ENCODE results near the gene LIPC.

The LIPC gene

DNA sequence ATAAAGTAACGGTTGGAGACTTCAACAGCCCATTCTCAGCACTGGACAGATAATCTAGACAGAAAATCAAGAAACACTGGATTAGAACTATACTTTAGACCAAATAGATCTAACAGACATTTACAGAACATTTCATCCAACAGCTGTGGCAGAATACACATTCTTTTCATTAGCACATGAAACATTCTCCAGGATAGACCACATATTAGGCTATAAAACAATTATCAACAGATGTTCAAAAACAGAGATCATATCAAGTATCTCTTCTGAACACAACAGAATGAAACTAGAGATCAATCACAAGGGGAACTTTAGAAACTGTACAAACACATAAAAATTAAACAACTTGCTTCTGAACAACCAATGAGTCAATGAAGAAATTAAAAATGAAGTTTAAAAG, 184.4 kb downstream of the LIPC start:
- H3K4me3 ChIP-seq (ENCODE audit: low read length), result no peak overlapping the region
- peaks cover 75% of the 10 kb centered on the region for H3K79me2 ChIP-seq (ENCODE audit: low read length)
- no peaks in the 10 kb centered on the region for H3K27me3 ChIP-seq (replicated peaks; ENCODE audit: insufficient read depth, low read length)
- H3K9ac ChIP-seq (ENCODE audit: low read length), result no peak overlapping the region
- H3F3A ChIP-seq (ENCODE audit: insufficient read depth, low read length), result no peaks in the 10 kb centered on the region
- H3K4me1 ChIP-seq (ENCODE audit: low read length), result no peaks in the 10 kb centered on the region; the same call in 1 of the 2 replicates
- TF ChIP-seq, protein P1, sequence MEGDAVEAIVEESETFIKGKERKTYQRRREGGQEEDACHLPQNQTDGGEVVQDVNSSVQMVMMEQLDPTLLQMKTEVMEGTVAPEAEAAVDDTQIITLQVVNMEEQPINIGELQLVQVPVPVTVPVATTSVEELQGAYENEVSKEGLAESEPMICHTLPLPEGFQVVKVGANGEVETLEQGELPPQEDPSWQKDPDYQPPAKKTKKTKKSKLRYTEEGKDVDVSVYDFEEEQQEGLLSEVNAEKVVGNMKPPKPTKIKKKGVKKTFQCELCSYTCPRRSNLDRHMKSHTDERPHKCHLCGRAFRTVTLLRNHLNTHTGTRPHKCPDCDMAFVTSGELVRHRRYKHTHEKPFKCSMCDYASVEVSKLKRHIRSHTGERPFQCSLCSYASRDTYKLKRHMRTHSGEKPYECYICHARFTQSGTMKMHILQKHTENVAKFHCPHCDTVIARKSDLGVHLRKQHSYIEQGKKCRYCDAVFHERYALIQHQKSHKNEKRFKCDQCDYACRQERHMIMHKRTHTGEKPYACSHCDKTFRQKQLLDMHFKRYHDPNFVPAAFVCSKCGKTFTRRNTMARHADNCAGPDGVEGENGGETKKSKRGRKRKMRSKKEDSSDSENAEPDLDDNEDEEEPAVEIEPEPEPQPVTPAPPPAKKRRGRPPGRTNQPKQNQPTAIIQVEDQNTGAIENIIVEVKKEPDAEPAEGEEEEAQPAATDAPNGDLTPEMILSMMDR (IDR thresholded peaks at IDR 0.05; ENCODE audit: low read length), result no peak
- no peaks in the 10 kb centered on the region for H4K20me1 ChIP-seq (ENCODE audit: insufficient read depth, low read length)
- no peaks in the 10 kb centered on the region for H3K9me3 ChIP-seq (replicated peaks; ENCODE audit: insufficient read depth, low read length)
- H3K27ac ChIP-seq (ENCODE audit: low read length), result no peak overlapping the region
- H2AFZ ChIP-seq (ENCODE audit: low read length), result no peak overlapping the region
- no peak overlapping the region for H3K4me2 ChIP-seq (ENCODE audit: low read depth, low read length)
- DNase-seq, result no peak
- peaks cover 22% of the 10 kb centered on the region for H3K36me3 ChIP-seq (replicated peaks; ENCODE audit: insufficient read depth, low read length)
- H3K9me2 ChIP-seq (replicated peaks; ENCODE audit: insufficient read depth, low read length), result no peaks in the 10 kb centered on the region
